Hepatic stellate cell (primary cell): ENCODE data around the gene RPL9.
"Not testable (repeated sequence)": the region's sequence is repeated elsewhere in the genome, so short reads cannot be mapped to it uniquely, and the experiment has no call there.

Experiments
- DNase-seq: peaks from one replicate; pipeline ENCODE4 v3.0.0; 2011; ENCODE audit warnings: low spot score

Gene RPL9

GRCh38 chr4:39458505-39459300 lies at the start of gene RPL9, which contains the start of gene LIAS:
Gene RPL9, minus strand, starts transcription at chr4:39458922. Its CDS starts 483 bp downstream, at chr4:39458439.
Gene LIAS, plus strand, starts transcription at chr4:39459056. Its CDS starts 62 bp downstream, at chr4:39459118.
- peak; percentile 95 for DNase-seq

GRCh38 chr4:39505581-39505980 lies 46.9 kb upstream of the RPL9 start:
- no peak for DNase-seq

- DNase-seq = no peak
Measured at GRCh38 chr4:39504538-39504937, 45.8 kb upstream of the RPL9 start.

- DNase-seq = not testable (repeated sequence)
Measured at GRCh38 chr4:39502664-39503035, 43.9 kb upstream of the RPL9 start.

GRCh38 chr4:39502019-39502663 lies 43.4 kb upstream of the RPL9 start:
- peak; percentile 77 for DNase-seq

GRCh38 chr4:39498727-39499020 lies 40.0 kb upstream of the RPL9 start:
- no peak for DNase-seq

- DNase-seq = no peak
Measured at GRCh38 chr4:39497909-39498726, 39.4 kb upstream of the RPL9 start.

GRCh38 chr4:39495446-39496213 lies 36.9 kb upstream of the RPL9 start:
- no peak for DNase-seq

- no peak for DNase-seq
Measured at GRCh38 chr4:39494354-39494753, 35.6 kb upstream of the RPL9 start.

- no peak for DNase-seq
Measured at GRCh38 chr4:39490322-39490721, 31.6 kb upstream of the RPL9 start.

- no peak for DNase-seq
Measured at GRCh38 chr4:39486221-39486804, 27.6 kb upstream of the RPL9 start.

GRCh38 chr4:39484582-39485272 lies 26.0 kb upstream of the RPL9 start:
- no peak for DNase-seq

GRCh38 chr4:39480902-39481695 lies 22.4 kb upstream of the RPL9 start:
- no peak for DNase-seq

GRCh38 chr4:39480251-39480650 lies 21.5 kb upstream of the RPL9 start:
- no peak for DNase-seq

GRCh38 chr4:39476187-39476895 lies 17.6 kb upstream of the RPL9 start:
- no peak for DNase-seq

GRCh38 chr4:39472396-39472795 lies 13.7 kb upstream of the RPL9 start:
- DNase-seq = no peak

GRCh38 chr4:39470402-39470801 lies 11.7 kb upstream of the RPL9 start:
- DNase-seq = no peak

GRCh38 chr4:39469429-39470077 lies 10.8 kb upstream of the RPL9 start:
- peak; percentile 59 for DNase-seq

- no peak for DNase-seq
Measured at GRCh38 chr4:39467464-39467863, 8.7 kb upstream of the RPL9 start.
